K562 (cell line): ENCODE data around the gene PRR23A. TPM values are rescaled to one million over a fixed set of nuclear protein-coding genes. Genes with fewer than 3 reads are reported as not detected.

Experiments used
- ATAC-seq: fragments of 200-7000 bp; cut with Tn5 transposase; 3 replicates; pipeline ENCODE4 v1.9.1; 2020; ENCODE audit warnings: moderate library complexity
- BruUV-seq: library from RNA; stranded (reverse); fragments of 400-500 nt; replicated peaks from 2 replicates; lab custom pipeline; 2021; lab: Mats Ljungman, UMichigan
- CTCF ChIA-PET: fragments of 300-600 bp; formaldehyde crosslinking; extraction: SDS; loops from one replicate; lab custom pipeline; 2021; ENCODE audit warnings: low intra/inter-chr PET ratio; lab: Yijun Ruan, JAX
- POLR2A ChIA-PET: fragments of 300-600, 350-650 bp; sonication (Branson Sonifier 250); formaldehyde crosslinking; extraction: SDS; loops from one replicate; lab custom pipeline; 2021; ENCODE audit warnings: antibody characterized with exemption, inconsistent platforms; lab: Yijun Ruan, JAX
- DNase-seq, 4 experiments: peaks; one replicate each; pipeline versions ENCODE4 v3.0.0 to v3.0.0-alpha.2; 2011 to 2018; ENCODE audit warnings: low spot score in 3 of 4, mixed read lengths in 3 of 4; ENCODE audit errors: extremely low read depth in 1 of 4
- FAIRE-seq: peaks from 2 replicates; lab custom pipeline; 2011; peaks lifted over from hg19 to GRCh38; lab: Jason Lieb, UNC
- H2AFZ ChIP-seq: 2 replicates; pipeline ENCODE4 v1.6.0; 2011; ENCODE audit warnings: low read depth, low read length, control low read depth, inconsistent platforms
- H3K27ac ChIP-seq: fragments of 200-600 bp; 3 replicates; pipeline ENCODE4 v1.8.0; 2011; ENCODE audit warnings: low read depth, mild to moderate bottlenecking, control low read depth, inconsistent platforms, low read length, moderate library complexity, mixed read lengths; ENCODE audit errors: extremely low read depth
- H3K27me3 ChIP-seq, 2 experiments: fragments of 300-600 bp in 1 of 2; 2 replicates in 1 of 2; 3 replicates in 1 of 2; pipeline versions ENCODE4 v1.6.0 to v1.8.0; 2011; ENCODE audit warnings: inconsistent platforms in 2 of 2, low read length in 2 of 2, mild to moderate bottlenecking in 1 of 2, mixed read lengths in 1 of 2, moderate library complexity in 1 of 2; ENCODE audit not compliant: control insufficient read depth in 2 of 2, insufficient read depth in 2 of 2
- H3K36me3 ChIP-seq: fragments of 300-600 bp; 3 replicates; pipeline ENCODE4 v1.8.0; 2011; ENCODE audit warnings: mild to moderate bottlenecking, low read length, inconsistent platforms; ENCODE audit not compliant: control insufficient read depth, insufficient read depth
- H3K4me1 ChIP-seq, 2 experiments: fragments of 200-600 bp in 1 of 2; replicated peaks in 1 of 2; 2 replicates in 1 of 2; 3 replicates in 1 of 2; pipeline versions ENCODE4 v1.5.1 to v1.8.0; 2011; ENCODE audit warnings: inconsistent platforms in 2 of 2, low read length in 2 of 2, mild to moderate bottlenecking in 1 of 2, mixed read lengths in 1 of 2, moderate library complexity in 1 of 2; ENCODE audit not compliant: control insufficient read depth in 2 of 2, insufficient read depth in 2 of 2
- H3K4me2 ChIP-seq: 2 replicates; pipeline ENCODE4 v1.6.1; 2011; ENCODE audit warnings: low read length, control low read depth, inconsistent platforms, mixed read lengths; ENCODE audit not compliant: insufficient read depth
- H3K4me3 ChIP-seq: fragments of 200-600 bp; sonication (generic), shearing (Covaris generic); 2 replicates; pipeline ENCODE4 v1.5.1; 2016; ENCODE audit warnings: control low read depth, inconsistent platforms
- H3K79me2 ChIP-seq: fragments of 200-600 bp; 3 replicates; pipeline ENCODE4 v1.8.0; 2011; ENCODE audit warnings: low read length, inconsistent platforms; ENCODE audit not compliant: control insufficient read depth, insufficient read depth
- H3K9ac ChIP-seq, 2 experiments: 2 replicates each; pipeline versions ENCODE4 v1.6.0 to v1.6.1; 2011; ENCODE audit warnings: low read depth in 2 of 2, low read length in 2 of 2, control low read depth in 1 of 2, inconsistent platforms in 1 of 2, mild to moderate bottlenecking in 1 of 2, mixed read lengths in 1 of 2; ENCODE audit not compliant: insufficient read depth in 1 of 2
- H3K9me1 ChIP-seq: one replicate; pipeline ENCODE4 v1.6.0; 2011; ENCODE audit warnings: inconsistent platforms, mild to moderate bottlenecking, low read length, moderate library complexity; ENCODE audit not compliant: control insufficient read depth, insufficient read depth
- H3K9me3 ChIP-seq: replicated peaks from 2 replicates; pipeline ENCODE4 v1.5.1; 2011; ENCODE audit warnings: low read depth, low read length, inconsistent platforms; ENCODE audit not compliant: control insufficient read depth, insufficient read depth
- H4K20me1 ChIP-seq: replicated peaks from 2 replicates; pipeline ENCODE4 v1.6.1; 2011; ENCODE audit warnings: low read length, inconsistent platforms, mixed read lengths; ENCODE audit not compliant: control insufficient read depth, insufficient read depth
- ZNF24 ChIP-seq: fragments of 450-650 bp; IDR thresholded peaks from 2 replicates; pipeline ENCODE4 v1.6.1; 2016
- WGBS: fragments of 100-300 bp; shearing (Covaris generic); methylation state at CpG from one replicate; pipeline ENCODE4 v1.1.6; 2016; ENCODE audit warnings: low coverage, mixed read lengths; ENCODE audit not compliant: insufficient coverage; ENCODE audit errors: missing lambda C conversion rate; 5-methylcytosine and 5-hydroxymethylcytosine counted together
- in situ Hi-C: fragments of 300-500 bp; cut with MboI; formaldehyde crosslinking; loops from 4 replicates; pipeline ENCODE4 v1.15.0; 2018; ENCODE audit warnings: inconsistent platforms, mixed read lengths
- intact Hi-C: fragments of 100-400 bp; cut with micrococcal nuclease; formaldehyde crosslinking; loops from 2 replicates; pipeline ENCODE4 v1.14.2; 2022
- polyA plus RNA-seq, 8 experiments: library from polyadenylated mRNA; depleted of rRNA in 4 of 8; stranded (reverse) in 5 of 8; unstranded in 3 of 8; fragments of >200 nt; fragmentation: Nextera tagmentation in 2 of 8; fragmentation: Illumina TruSeq in 1 of 8; extraction: Ambion mirVana in 2 of 8; extraction: Trizol in 1 of 8; gene quantifications; 2 replicates each; pipeline versions ENCODE4 v1.2.1 to v1.2.3, GENCODE V29; 2011 to 2014; ENCODE audit warnings: inconsistent platforms in 1 of 8, missing spikeins in 1 of 8
- total RNA-seq, 7 experiments: library from RNA; depleted of rRNA in 6 of 7; stranded (reverse); fragments of >200 nt in 6 of 7; fragmentation: Illumina TruSeq in 2 of 7; extraction: Trizol in 2 of 7; gene quantifications; 2 replicates each; pipeline versions ENCODE4 v1.2.1 to v1.2.3, GENCODE V29; 2011 to 2021; ENCODE audit warnings: low replicate concordance in 1 of 7
- TF ChIP-seq, protein P1 (sequence below): sonication (generic); formaldehyde crosslinking; IDR thresholded peaks from 2 replicates; pipeline ENCODE4 v1.8.1; 2023; ENCODE audit warnings: mild to moderate bottlenecking, missing genetic modification reagents
- TF ChIP-seq, protein P2 (sequence below), 3 experiments: IDR thresholded peaks in 2 of 3; conservative IDR thresholded peaks in 1 of 3; 2 replicates each; pipeline ENCODE4 v1.5.1; 2011 to 2012; ENCODE audit warnings: low read length in 3 of 3, mild to moderate bottlenecking in 3 of 3, control low read depth in 2 of 3, improper control_type of control experiment in 1 of 3, inconsistent platforms in 1 of 3, low read depth in 1 of 3, mixed read lengths in 1 of 3, moderate library complexity in 1 of 3; ENCODE audit not compliant: insufficient read depth in 2 of 3
- TF ChIP-seq, protein P3 (sequence below): IDR thresholded peaks from 2 replicates; pipeline ENCODE4 v1.6.1; 2011; ENCODE audit warnings: borderline replicate concordance, low read depth, mild to moderate bottlenecking, moderate library complexity, low read length; ENCODE audit not compliant: insufficient read depth, poor library complexity, severe bottlenecking

The PRR23A gene
- total and polyA plus RNA-seq, 9 of the 15 experiments (the other 6 are each of a cell fraction or from before 2014, with no cell fraction given) = not detected

DNA sequence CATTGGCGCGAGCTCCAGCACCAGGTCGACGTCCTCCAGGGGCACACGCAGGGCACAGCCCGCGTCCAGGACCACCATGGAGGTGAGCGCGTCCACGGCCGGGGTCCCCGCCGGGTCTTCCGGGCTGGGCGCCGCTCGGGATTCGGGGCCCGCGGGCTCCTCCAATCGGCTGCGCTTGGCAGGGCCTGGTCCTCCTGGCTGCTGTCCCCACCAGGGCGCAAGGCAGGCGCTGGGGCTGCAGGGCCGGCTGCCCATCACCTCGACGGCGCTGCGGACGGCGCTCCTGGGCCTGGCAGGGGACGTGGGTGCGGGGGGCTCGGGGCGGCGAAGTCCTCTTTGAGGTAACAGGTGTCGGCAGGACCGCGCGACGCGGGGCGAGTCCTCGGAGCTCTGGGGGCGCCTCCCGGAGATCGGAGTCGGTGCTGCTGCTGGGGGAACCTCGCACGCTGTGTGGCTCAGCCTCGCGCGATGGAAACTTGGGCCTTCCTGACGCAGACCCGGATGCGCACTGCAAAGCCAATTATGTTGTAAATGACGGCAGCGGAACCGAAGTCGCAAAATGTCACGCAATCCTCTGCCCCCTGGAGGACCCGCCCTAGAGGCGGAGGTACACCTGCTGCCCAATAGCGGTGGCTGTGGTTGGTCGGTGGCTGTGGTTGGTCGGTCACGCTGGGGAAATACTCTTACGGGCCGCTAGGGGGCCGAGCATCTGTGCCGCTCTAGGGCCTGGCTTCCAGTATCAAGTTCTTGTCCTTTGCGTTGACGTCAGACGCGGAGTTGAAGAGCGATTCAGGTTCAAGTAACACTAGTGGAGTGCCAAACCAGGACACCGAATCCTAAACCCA is 38.5 kb upstream of the PRR23A start, which contains the start of gene PRR23C:
Gene PRR23C (minus strand): TSS at position 527 of the 845 bp plus-strand sequence. CDS start 272 bp downstream, at position 255.
- intact Hi-C loops (no loop called here), in situ Hi-C loops (no loop called here)
- H3K4me3 ChIP-seq = no peak within 1 kb of the TSS
- BruUV-seq = no TSS peak
- H3K9me3 ChIP-seq = no peaks in the 10 kb centered on the region; the same call in 1 of the 2 replicates
- no peaks in the 10 kb centered on the region for H3K79me2 ChIP-seq
- H3K9ac ChIP-seq = no peak within 1 kb of the TSS
- no peak within 1 kb of the TSS for H2AFZ ChIP-seq
- peaks cover 0 to 7% of the 10 kb centered on the region in 2 experiments; a peak in 3 of 5 replicates for H3K27me3 ChIP-seq
- FAIRE-seq (no peak), ATAC-seq (peak; percentile 66), DNase-seq (peak in 3 of 4 experiments; percentile 25 to 30 (median 30))
- WGBS = 70% methylated on average over 23 of the region's 77 CpGs
- TF ChIP-seq, protein P1, sequence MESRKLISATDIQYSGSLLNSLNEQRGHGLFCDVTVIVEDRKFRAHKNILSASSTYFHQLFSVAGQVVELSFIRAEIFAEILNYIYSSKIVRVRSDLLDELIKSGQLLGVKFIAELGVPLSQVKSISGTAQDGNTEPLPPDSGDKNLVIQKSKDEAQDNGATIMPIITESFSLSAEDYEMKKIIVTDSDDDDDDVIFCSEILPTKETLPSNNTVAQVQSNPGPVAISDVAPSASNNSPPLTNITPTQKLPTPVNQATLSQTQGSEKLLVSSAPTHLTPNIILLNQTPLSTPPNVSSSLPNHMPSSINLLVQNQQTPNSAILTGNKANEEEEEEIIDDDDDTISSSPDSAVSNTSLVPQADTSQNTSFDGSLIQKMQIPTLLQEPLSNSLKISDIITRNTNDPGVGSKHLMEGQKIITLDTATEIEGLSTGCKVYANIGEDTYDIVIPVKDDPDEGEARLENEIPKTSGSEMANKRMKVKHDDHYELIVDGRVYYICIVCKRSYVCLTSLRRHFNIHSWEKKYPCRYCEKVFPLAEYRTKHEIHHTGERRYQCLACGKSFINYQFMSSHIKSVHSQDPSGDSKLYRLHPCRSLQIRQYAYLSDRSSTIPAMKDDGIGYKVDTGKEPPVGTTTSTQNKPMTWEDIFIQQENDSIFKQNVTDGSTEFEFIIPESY = peak; percentile 91
- TF ChIP-seq, protein P2, sequence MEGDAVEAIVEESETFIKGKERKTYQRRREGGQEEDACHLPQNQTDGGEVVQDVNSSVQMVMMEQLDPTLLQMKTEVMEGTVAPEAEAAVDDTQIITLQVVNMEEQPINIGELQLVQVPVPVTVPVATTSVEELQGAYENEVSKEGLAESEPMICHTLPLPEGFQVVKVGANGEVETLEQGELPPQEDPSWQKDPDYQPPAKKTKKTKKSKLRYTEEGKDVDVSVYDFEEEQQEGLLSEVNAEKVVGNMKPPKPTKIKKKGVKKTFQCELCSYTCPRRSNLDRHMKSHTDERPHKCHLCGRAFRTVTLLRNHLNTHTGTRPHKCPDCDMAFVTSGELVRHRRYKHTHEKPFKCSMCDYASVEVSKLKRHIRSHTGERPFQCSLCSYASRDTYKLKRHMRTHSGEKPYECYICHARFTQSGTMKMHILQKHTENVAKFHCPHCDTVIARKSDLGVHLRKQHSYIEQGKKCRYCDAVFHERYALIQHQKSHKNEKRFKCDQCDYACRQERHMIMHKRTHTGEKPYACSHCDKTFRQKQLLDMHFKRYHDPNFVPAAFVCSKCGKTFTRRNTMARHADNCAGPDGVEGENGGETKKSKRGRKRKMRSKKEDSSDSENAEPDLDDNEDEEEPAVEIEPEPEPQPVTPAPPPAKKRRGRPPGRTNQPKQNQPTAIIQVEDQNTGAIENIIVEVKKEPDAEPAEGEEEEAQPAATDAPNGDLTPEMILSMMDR (IDR thresholded peaks at IDR 0.05 in 2 of 3, conservative IDR thresholded peaks at IDR 0.05 in 1 of 3; ENCODE audit: insufficient read depth in 2 of 3, low read depth in 1 of 3, low read length in 3 of 3) = peak in 2 of 3 experiments; percentile 28 to 38; a peak in 2 of 6 replicates
- no peak for TF ChIP-seq ZNF24
- TF ChIP-seq, protein P3, sequence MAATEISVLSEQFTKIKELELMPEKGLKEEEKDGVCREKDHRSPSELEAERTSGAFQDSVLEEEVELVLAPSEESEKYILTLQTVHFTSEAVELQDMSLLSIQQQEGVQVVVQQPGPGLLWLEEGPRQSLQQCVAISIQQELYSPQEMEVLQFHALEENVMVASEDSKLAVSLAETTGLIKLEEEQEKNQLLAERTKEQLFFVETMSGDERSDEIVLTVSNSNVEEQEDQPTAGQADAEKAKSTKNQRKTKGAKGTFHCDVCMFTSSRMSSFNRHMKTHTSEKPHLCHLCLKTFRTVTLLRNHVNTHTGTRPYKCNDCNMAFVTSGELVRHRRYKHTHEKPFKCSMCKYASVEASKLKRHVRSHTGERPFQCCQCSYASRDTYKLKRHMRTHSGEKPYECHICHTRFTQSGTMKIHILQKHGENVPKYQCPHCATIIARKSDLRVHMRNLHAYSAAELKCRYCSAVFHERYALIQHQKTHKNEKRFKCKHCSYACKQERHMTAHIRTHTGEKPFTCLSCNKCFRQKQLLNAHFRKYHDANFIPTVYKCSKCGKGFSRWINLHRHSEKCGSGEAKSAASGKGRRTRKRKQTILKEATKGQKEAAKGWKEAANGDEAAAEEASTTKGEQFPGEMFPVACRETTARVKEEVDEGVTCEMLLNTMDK = peak; percentile 71
- no peaks in the 10 kb centered on the region for H3K36me3 ChIP-seq
- ChIA-PET CTCF (no interaction called here), POLR2A (interaction anchor here (0.8 kb wide), 1 partner anchor 13 kb away, joined by 3 read pairs; no protein-coding TSS in a partner anchor)
- H3K4me2 ChIP-seq = no peak within 1 kb of the TSS
- H3K9me1 ChIP-seq = no peaks in the 10 kb centered on the region
- H3K27ac ChIP-seq = no peak within 1 kb of the TSS
- H4K20me1 ChIP-seq = no peaks in the 10 kb centered on the region
- peaks cover 0 to 5% of the 10 kb centered on the region in 2 experiments; a peak in 1 of 5 replicates for H3K4me1 ChIP-seq
